ACC112 (cell line): ENCODE data around the gene PBLD.

Experiments
- H2AFZ ChIP-seq: fragments of 200-600 bp; sonication (generic); one replicate; pipeline ENCODE4 v1.6.0; 2017; ENCODE audit warnings: antibody characterized with exemption, low read length; ENCODE audit not compliant: unreplicated experiment
- H3K27ac ChIP-seq: fragments of 200-600 bp; sonication (generic); 2 replicates; pipeline ENCODE4 v1.5.1; 2014; ENCODE audit warnings: low read depth, mild to moderate bottlenecking, antibody characterized with exemption, low read length, moderate library complexity
- H3K27me3 ChIP-seq: fragments of 200-600 bp; sonication (generic); 2 replicates; pipeline ENCODE4 v1.6.1; 2014; ENCODE audit warnings: mild to moderate bottlenecking, antibody characterized with exemption, low read length, moderate library complexity, mixed read lengths; ENCODE audit not compliant: insufficient read depth
- H3K36me3 ChIP-seq: fragments of 200-600 bp; sonication (generic); 2 replicates; pipeline ENCODE4 v1.6.1; 2016; ENCODE audit warnings: mild to moderate bottlenecking, antibody characterized with exemption, low read length, moderate library complexity, mixed read lengths; ENCODE audit not compliant: insufficient read depth
- H3K4me1 ChIP-seq: fragments of 200-600 bp; sonication (generic); one replicate; pipeline ENCODE4 v1.6.1; 2016; ENCODE audit warnings: low read length, mixed read lengths; ENCODE audit not compliant: insufficient read depth, unreplicated experiment, control insufficient read depth
- H3K4me3 ChIP-seq: fragments of 200-600 bp; sonication (generic); 2 replicates; pipeline ENCODE4 v1.5.1; 2014; ENCODE audit warnings: mild to moderate bottlenecking, low read depth, low read length
- H3K79me2 ChIP-seq: fragments of 200-600 bp; sonication (generic); one replicate; pipeline ENCODE4 v1.6.0; 2016; ENCODE audit warnings: low read length; ENCODE audit not compliant: control insufficient read depth, unreplicated experiment, insufficient read depth

The PBLD gene

GRCh38 chr10:68332259-68333057, at the start of gene PBLD:
Gene PBLD (minus strand): TSS chr10:68332928. CDS start chr10:68306844, 26,084 bp downstream.
- Histone ChIP-seq H3K27ac (peak within 1 kb of the TSS; percentile 95), H3K79me2 (peaks cover 57% of the 10 kb centered on the region)

GRCh38 chr10:68371604-68372003, 38.9 kb upstream of the PBLD start:
- Histone ChIP-seq H3K4me1 (no peaks in the 10 kb centered on the region), H3K79me2 (no peaks in the 10 kb centered on the region), H3K27ac (no peak overlapping the region), H2AFZ (no peak overlapping the region), H3K36me3 (peaks cover 43% of the 10 kb centered on the region), H3K27me3 (no peaks in the 10 kb centered on the region), H3K4me3 (no peak overlapping the region)

More at GRCh38 chr10:68332259-68333057, at the start of gene PBLD:
- Histone ChIP-seq H2AFZ (no peak within 1 kb of the TSS), H3K27me3 (no peaks in the 10 kb centered on the region), H3K36me3 (peaks cover 9% of the 10 kb centered on the region), H3K4me1 (peaks cover 55% of the 10 kb centered on the region), H3K4me3 (peak within 1 kb of the TSS; percentile 93)

DNA sequence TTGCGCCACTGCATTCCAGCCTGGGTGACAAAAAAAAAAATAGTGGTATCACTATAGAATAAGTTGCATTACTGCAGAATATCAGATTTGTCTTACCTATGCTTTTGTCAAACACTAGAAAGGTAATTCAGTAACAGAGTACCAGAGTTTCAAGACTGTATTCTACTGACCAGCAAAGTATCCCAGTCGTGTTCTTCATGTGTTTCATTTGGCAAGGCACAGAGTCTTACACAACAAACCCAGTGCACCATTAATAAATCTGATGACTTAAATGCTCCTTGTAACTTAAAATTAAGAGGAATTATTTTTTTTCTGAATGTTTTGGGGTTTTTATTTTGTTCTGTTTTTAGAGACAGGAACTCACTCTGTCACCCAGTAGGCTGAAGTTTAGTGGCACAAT, 34.4 kb upstream of the PBLD start:
- Histone ChIP-seq H3K36me3 (peaks cover 16% of the 10 kb centered on the region), H3K4me1 (no peaks in the 10 kb centered on the region), H3K27me3 (no peaks in the 10 kb centered on the region), H2AFZ (no peak overlapping the region), H3K79me2 (no peaks in the 10 kb centered on the region), H3K27ac (no peak overlapping the region), H3K4me3 (no peak overlapping the region)

DNA sequence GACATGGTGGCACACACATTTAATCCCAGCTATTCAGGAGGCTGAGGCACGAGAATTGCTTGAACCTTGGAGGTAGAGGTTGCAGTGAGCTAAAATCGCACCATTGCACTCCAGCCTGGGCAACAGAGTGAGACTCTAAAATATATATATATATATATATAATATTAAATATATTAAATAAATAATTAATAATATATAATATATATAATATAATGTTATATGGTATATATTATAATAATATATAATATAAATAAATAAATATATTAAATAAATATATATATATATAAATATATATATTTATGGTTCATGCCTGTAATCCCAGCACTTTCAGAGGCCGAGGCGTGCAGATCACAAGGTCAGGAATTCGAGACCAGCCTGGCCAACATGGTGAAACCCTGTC, 33.9 kb upstream of the PBLD start:
- Histone ChIP-seq H3K4me1 (no peaks in the 10 kb centered on the region), H3K4me3 (no peak overlapping the region), H2AFZ (no peak overlapping the region), H3K27me3 (no peaks in the 10 kb centered on the region), H3K27ac (no peak overlapping the region), H3K36me3 (peaks cover 11% of the 10 kb centered on the region), H3K79me2 (no peaks in the 10 kb centered on the region)

DNA sequence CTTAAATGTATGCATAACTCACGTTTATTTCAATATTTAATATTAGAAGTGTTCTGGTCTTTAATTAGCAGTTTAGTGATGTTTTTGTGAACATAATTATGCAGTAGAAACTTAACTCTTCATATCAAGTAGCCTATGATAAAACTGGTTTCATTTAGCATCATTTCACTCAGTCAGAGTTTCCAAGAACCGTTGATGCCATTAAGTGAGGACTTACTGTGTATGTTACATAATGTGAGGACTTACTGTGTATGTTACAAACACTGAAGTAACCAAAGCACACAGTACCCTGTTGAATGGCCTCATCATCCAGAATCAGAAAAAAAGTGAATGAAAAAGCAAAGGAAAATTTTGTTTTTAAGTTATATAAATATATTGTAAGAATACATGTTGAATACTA, 32.9 kb upstream of the PBLD start:
- Histone ChIP-seq H3K27me3 (no peaks in the 10 kb centered on the region), H3K4me3 (no peak overlapping the region), H2AFZ (no peak overlapping the region), H3K4me1 (no peaks in the 10 kb centered on the region), H3K79me2 (no peaks in the 10 kb centered on the region), H3K36me3 (peaks cover 7% of the 10 kb centered on the region), H3K27ac (no peak overlapping the region)

DNA sequence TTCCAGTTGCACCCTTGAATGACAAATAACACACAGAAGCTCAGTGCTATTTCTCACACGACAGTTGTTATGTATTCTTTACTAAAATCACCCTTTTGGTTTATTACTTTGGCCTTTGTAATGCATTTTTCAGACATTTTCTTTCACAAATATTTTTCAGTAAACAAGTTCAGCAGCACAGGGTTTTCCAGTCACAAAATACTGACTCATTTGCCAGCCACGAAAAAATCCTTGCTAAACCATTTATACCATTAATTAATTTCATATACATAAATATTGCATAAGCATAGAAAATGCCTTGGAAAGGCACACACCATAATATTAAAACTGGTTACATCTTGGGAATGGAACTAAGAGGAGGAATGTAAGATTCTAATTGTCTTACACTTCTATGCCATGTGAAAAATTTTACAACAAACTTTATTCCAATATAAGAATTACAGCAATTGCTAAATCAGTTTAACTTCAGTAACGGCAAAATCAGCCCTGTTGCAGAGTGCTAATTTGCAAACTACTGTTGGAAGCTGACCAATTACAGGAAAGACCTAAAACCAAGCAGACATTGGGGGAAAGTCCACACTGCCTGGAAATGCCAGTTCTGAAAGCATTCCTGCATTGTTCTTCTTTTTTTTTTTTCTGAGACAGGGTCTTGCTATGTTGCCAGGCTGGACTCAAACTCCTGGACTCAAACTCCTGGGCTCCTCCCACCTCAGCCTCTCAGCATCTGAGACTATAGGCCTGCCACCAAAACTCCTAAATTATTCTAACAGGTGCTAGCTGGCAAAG, 31.6 kb upstream of the PBLD start:
- H3K79me2 ChIP-seq: no peaks in the 10 kb centered on the region
- no peak overlapping the region for H3K4me3 ChIP-seq
- no peak overlapping the region for H3K27ac ChIP-seq
- no peaks in the 10 kb centered on the region for H3K27me3 ChIP-seq
- no peaks in the 10 kb centered on the region for H3K4me1 ChIP-seq
- H3K36me3 ChIP-seq: 0 out of 2 replicates have a peak, but pooled peaks cover 4% of the 10 kb centered on the region
- no peak overlapping the region for H2AFZ ChIP-seq

- Histone ChIP-seq H3K27me3 (no peaks in the 10 kb centered on the region), H3K4me1 (no peaks in the 10 kb centered on the region), H2AFZ (no peak overlapping the region), H3K4me3 (no peak overlapping the region), H3K79me2 (no peaks in the 10 kb centered on the region), H3K36me3 (0 out of 2 replicates have a peak, but pooled peaks cover 6% of the 10 kb centered on the region), H3K27ac (no peak overlapping the region)
These were observed 29.9 kb upstream of the PBLD start for GRCh38 chr10:68362590-68362989.

DNA sequence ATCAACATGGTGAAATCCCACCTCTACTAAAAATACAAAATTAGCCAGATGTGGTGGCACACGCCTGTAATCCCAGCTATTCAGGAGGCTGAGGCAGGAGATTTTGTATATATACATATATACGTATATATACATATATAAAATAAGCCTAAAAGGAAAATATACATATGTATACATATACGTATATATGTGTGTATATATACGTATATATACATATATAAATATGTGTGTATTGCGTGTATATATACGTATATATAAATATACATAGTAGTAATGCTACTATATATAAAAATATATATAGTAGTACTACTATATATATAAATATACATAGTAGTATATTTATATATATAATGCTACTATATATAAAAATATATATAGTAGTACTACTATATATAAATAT, 26.5 kb upstream of the PBLD start:
- H3K4me1 ChIP-seq: no peaks in the 10 kb centered on the region
- H3K27ac ChIP-seq: no peak overlapping the region
- no peaks in the 10 kb centered on the region for H3K79me2 ChIP-seq
- H2AFZ ChIP-seq: no peak overlapping the region
- H3K4me3 ChIP-seq: no peak overlapping the region
- no peaks in the 10 kb centered on the region for H3K27me3 ChIP-seq
- H3K36me3 ChIP-seq: 0 out of 2 replicates have a peak, but pooled peaks cover 6% of the 10 kb centered on the region

GRCh38 chr10:68353537-68353936, 20.8 kb upstream of the PBLD start:
- no peaks in the 10 kb centered on the region for H3K79me2 ChIP-seq
- no peaks in the 10 kb centered on the region for H3K4me1 ChIP-seq
- H3K4me3 ChIP-seq: no peak overlapping the region
- H3K27me3 ChIP-seq: no peaks in the 10 kb centered on the region
- no peak overlapping the region for H2AFZ ChIP-seq
- H3K27ac ChIP-seq: no peak overlapping the region
- H3K36me3 ChIP-seq: 0 out of 2 replicates have a peak, but pooled peaks cover 3% of the 10 kb centered on the region

DNA sequence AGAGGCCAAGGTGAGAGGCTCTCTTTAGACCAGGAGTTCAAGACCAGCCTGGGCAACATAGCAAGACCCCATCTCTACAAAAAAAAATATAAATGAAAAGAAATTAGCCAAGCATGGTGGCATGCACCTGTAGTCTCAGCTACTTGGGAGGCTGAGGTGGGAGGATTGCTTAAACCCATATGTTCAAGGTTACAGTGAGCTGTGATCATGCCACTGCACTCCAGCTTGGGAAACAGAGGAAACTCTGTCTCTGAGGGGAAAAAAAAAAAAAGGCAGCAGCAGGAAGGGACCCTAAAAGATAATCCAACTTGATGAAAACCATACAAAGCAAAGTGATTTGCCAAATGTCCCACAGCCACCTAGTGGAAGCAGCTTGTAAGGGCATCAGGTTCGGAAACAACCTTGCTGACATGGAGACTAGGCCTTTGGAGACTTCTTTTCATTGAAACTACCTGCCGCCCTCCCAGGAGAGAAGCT, 15.6 kb upstream of the PBLD start:
- Histone ChIP-seq H3K36me3 (peaks cover 14% of the 10 kb centered on the region), H3K79me2 (no peaks in the 10 kb centered on the region), H3K27me3 (no peaks in the 10 kb centered on the region), H3K27ac (no peak overlapping the region), H2AFZ (no peak overlapping the region), H3K4me1 (peaks cover 6% of the 10 kb centered on the region), H3K4me3 (no peak overlapping the region)
